Ovary (tissue), 9 donors: Measurements from ENCODE around the gene ARHGAP10. TPM values are rescaled to one million over a fixed set of nuclear protein-coding genes. Genes with fewer than 3 reads are reported as not detected.

Source experiments
- DNase-seq, 5 donors: peaks; one replicate each; pipeline ENCODE4 v3.0.0-alpha.2; 2019 to 2020
- H3K27ac ChIP-seq, 2 donors: fragments of 200-600 bp; one replicate each; pipeline versions ENCODE4 v1.5.1 to v1.8.0; 2019 to 2022
- H3K27me3 ChIP-seq: fragments of 200-600 bp; one replicate; pipeline ENCODE4 v1.8.0; 2022
- H3K36me3 ChIP-seq: fragments of 200-600 bp; sonication (generic); one replicate; pipeline ENCODE4 v1.5.1; 2019
- H3K4me1 ChIP-seq: one replicate; pipeline ENCODE4 v1.8.1; 2013; ENCODE audit warnings: mild to moderate bottlenecking, moderate library complexity; ENCODE audit not compliant: insufficient read depth
- H3K4me3 ChIP-seq: fragments of 200-600 bp; sonication (generic); one replicate; pipeline ENCODE4 v1.5.1; 2017
- H3K9me3 ChIP-seq, 2 donors: fragments of 200-600 bp in 1 of 2; sonication (generic) in 1 of 2; one replicate each; pipeline versions ENCODE4 v1.5.1 to v1.8.1; 2013 to 2019; ENCODE audit warnings: mild to moderate bottlenecking in 1 of 2, moderate library complexity in 1 of 2
- CTCF ChIP-seq, 3 donors: fragments of 450-650 bp in 2 of 3; fragments of 200-600 bp in 1 of 3; IDR thresholded peaks; one replicate each; pipeline versions ENCODE4 v1.5.1 to v1.8.0; 2016 to 2022; ENCODE audit warnings: antibody characterized with exemption in 3 of 3, mild to moderate bottlenecking in 1 of 3
- EP300 ChIP-seq: sonication (generic); formaldehyde crosslinking; IDR thresholded peaks from one replicate; pipeline ENCODE4 v1.6.1; 2017; ENCODE audit warnings: antibody characterized with exemption
- POLR2A ChIP-seq: fragments of 450-650 bp; IDR thresholded peaks from one replicate; pipeline ENCODE4 v1.6.1; 2017; ENCODE audit warnings: antibody characterized with exemption, mild to moderate bottlenecking, moderate library complexity
- WGBS, 3 donors: extraction: QIAGEN DNeasy Blood & Tissue Kit in 1 of 3; methylation state at CpG; one replicate each; pipeline versions ENCODE4 v1.1.5 to v1.1.7; 2013 to 2017; 5-methylcytosine and 5-hydroxymethylcytosine counted together
- intact Hi-C, 4 donors: fragments of 100-400 bp; cut with DNase I; formaldehyde crosslinking; loops; one replicate each; pipeline versions ENCODE4 v1.11.0 to v1.15.1; 2022 to 2023
- polyA plus RNA-seq, 2 donors: library from polyadenylated mRNA; stranded (reverse); fragments of 200-250 nt in 1 of 2; fragments of 350-450 nt in 1 of 2; fragmentation: Illumina TruSeq in 1 of 2; extraction: RNeasy Lipid Tissue Mini Kit (QIAGEN cat#74804) in 1 of 2; gene quantifications; one replicate each; pipeline ENCODE4 v1.2.3, GENCODE V29; 2013 to 2014
- total RNA-seq, 7 donors: library from RNA; depleted of rRNA in 2 of 7; stranded (reverse); fragments of >200 nt in 2 of 7; fragmentation: NEBNext Ultra II Directional in 3 of 7; extraction: Animal tissue kit (Norgen Biotek cat#: 25700) in 3 of 7; gene quantifications; one replicate each; pipeline versions ENCODE4 v1.1.0 to v1.2.4, GENCODE V29; 2016 to 2023
- donor health status: DM: no; HTN: no; CAD: no; lungs with moderate emphysema.
- donor health status: DM: no; HTN: no; CAD: no.
- donor health status: Bipolar disorder and iron deficiency.
- donor health status: DM: yes; HTN: yes; CAD: no.
- donor health status: DM: no; HTN: no; CAD: no.
- donor health status: DM: yes; HTN: yes; CAD: no.

ARHGAP10 gene
- total and polyA plus RNA-seq, 9 donors, result 37.1 to 76.7 (median 63.8) TPM

- Histone ChIP-seq H3K27me3 (no peaks in the 10 kb centered on the region), H3K9me3 (no peaks in the 10 kb centered on the region), H3K4me3 (no peak overlapping the region), H3K36me3 (no peaks in the 10 kb centered on the region), H3K27ac (no peak overlapping the region), H3K4me1 (no peaks in the 10 kb centered on the region)
- intact Hi-C loops, result no loop called here
- no peak for DNase-seq
- WGBS, 3 donors, result 86 to 90% (median 90%) methylated on average over 2 of the region's 2 CpGs
- TF ChIP-seq POLR2A (no peak), CTCF (IDR thresholded peaks at IDR 0.05) (no peak), EP300 (no peak)
These were observed 191.5 kb downstream of the ARHGAP10 start for GRCh38 chr4:147923381-147923780.

GRCh38 chr4:147923854-147924253, 192.0 kb downstream of the ARHGAP10 start:
- Histone ChIP-seq H3K4me1 (no peaks in the 10 kb centered on the region), H3K4me3 (no peak overlapping the region), H3K9me3 (no peaks in the 10 kb centered on the region), H3K27me3 (no peaks in the 10 kb centered on the region), H3K27ac (no peak overlapping the region), H3K36me3 (no peaks in the 10 kb centered on the region)
- 93 to 96% (median 94%) methylated on average over 4 of the region's 4 CpGs for WGBS, 3 donors
- intact Hi-C loops, result no loop called here
- DNase-seq, result no peak
- TF ChIP-seq CTCF (IDR thresholded peaks at IDR 0.05) (no peak), POLR2A (no peak), EP300 (no peak)

GRCh38 chr4:147924604-147925412, 192.9 kb downstream of the ARHGAP10 start:
- intact Hi-C loops, result no loop called here
- no peak overlapping the region for H3K4me3 ChIP-seq
- no peak overlapping the region for H3K27ac ChIP-seq
- no peaks in the 10 kb centered on the region for H3K27me3 ChIP-seq
- no peaks in the 10 kb centered on the region for H3K36me3 ChIP-seq
- peak; percentile 18 to 50 (median 32) for DNase-seq
- WGBS, 3 donors, result 24 to 34% (median 34%) methylated on average over 3 of the region's 3 CpGs
- no peaks in the 10 kb centered on the region for H3K9me3 ChIP-seq
- no peaks in the 10 kb centered on the region for H3K4me1 ChIP-seq
- TF ChIP-seq POLR2A (no peak), EP300 (no peak), CTCF (IDR thresholded peaks at IDR 0.05) (no peak)

GRCh38 chr4:147927377-147928137, 195.7 kb downstream of the ARHGAP10 start:
- no peak for TF ChIP-seq POLR2A
- TF ChIP-seq CTCF (IDR thresholded peaks at IDR 0.05), result no peak
- TF ChIP-seq EP300, result no peak
- Histone ChIP-seq H3K4me1 (no peaks in the 10 kb centered on the region), H3K27me3 (no peaks in the 10 kb centered on the region), H3K4me3 (no peak overlapping the region), H3K9me3 (no peaks in the 10 kb centered on the region), H3K36me3 (no peaks in the 10 kb centered on the region), H3K27ac (no peak overlapping the region)
- 86 to 88% (median 86%) methylated on average over 11 of the region's 11 CpGs for WGBS, 3 donors
- DNase-seq, result no peak
- intact Hi-C loops, result no loop called here
